Pancreas (tissue), 10 donors: ENCODE data around the gene HSPA4L. TPM values are rescaled to one million over a fixed set of nuclear protein-coding genes. Genes with fewer than 3 reads are reported as not detected.
A peak's percentile ranks its signal among the peaks of the same experiment; 100 is the strongest.

Experiments used
- ATAC-seq, 4 donors: fragments of 200-7000 bp; cut with Tn5 transposase; one replicate each; pipeline versions ENCODE4 v1.8.0 to v1.9.1; 2020; ENCODE audit warnings: mild to moderate bottlenecking in 4 of 4, moderate library complexity in 4 of 4
- DNase-seq, 6 donors: peaks; one replicate each; pipeline ENCODE4 v3.0.0-alpha.2; 2020
- FAIRE-seq: peaks from 2 replicates; lab custom pipeline; 2012; peaks lifted over from hg19 to GRCh38; lab: Jason Lieb, UNC
- H3K27ac ChIP-seq, 4 donors: fragments of 200-600 bp; sonication (generic); 1 replicate in 3 of 4; 2 replicates in 1 of 4; pipeline versions ENCODE4 v1.5.0 to v1.8.0; 2020
- H3K27me3 ChIP-seq, 4 donors: fragments of 200-600 bp; one replicate each; pipeline ENCODE4 v1.8.0; 2021
- H3K36me3 ChIP-seq, 3 donors: fragments of 200-600 bp; sonication (generic) in 1 of 3; one replicate each; pipeline versions ENCODE4 v1.5.0 to v1.8.0; 2020 to 2021
- H3K4me1 ChIP-seq, 3 donors: fragments of 200-600 bp; one replicate each; pipeline ENCODE4 v1.8.0; 2021
- H3K4me3 ChIP-seq, 4 donors: fragments of 200-600 bp; sonication (generic) in 2 of 4; one replicate each; pipeline versions ENCODE4 v1.5.0 to v1.8.0; 2020 to 2021
- H3K9me3 ChIP-seq, 4 donors: fragments of 200-600 bp; one replicate each; pipeline ENCODE4 v1.8.0; 2021
- WGBS, 2 donors: extraction: QIAGEN DNeasy Blood & Tissue Kit; methylation state at CpG; one replicate each; pipeline ENCODE4 v1.1.7; 2013; 5-methylcytosine and 5-hydroxymethylcytosine counted together
- intact Hi-C, 3 donors: fragments of 100-400 bp; cut with DNase I; formaldehyde crosslinking; loops; one replicate each; pipeline versions ENCODE4 v1.11.1 to v1.14.2; 2022
- polyA plus RNA-seq, 2 donors: library from polyadenylated mRNA; stranded (reverse); fragments of 200-250 nt; gene quantifications; one replicate each; pipeline ENCODE4 v1.2.3, GENCODE V29; 2013
- total RNA-seq, 6 donors: library from RNA; stranded (reverse); fragmentation: NEBNext Ultra II Directional in 4 of 6; extraction: Animal tissue kit (Norgen Biotek cat#: 25700) in 4 of 6; gene quantifications; one replicate each; pipeline versions ENCODE4 v1.2.1 to v1.2.4, GENCODE V29; 2021 to 2023
- TF ChIP-seq, protein P1 (sequence below), 4 donors: fragments of 200-600 bp; sonication (generic) in 3 of 4; IDR thresholded peaks; one replicate each; pipeline versions ENCODE4 v1.5.0 to v1.8.0; 2021; ENCODE audit warnings: antibody characterized with exemption in 4 of 4
- donor health status: healthy with polysubstance abuse.
- donor health status: DM: no; HTN: no; CAD: no; lungs with moderate emphysema.
- donor health status: DM: no; HTN: no; CAD: no.
- donor health status: control.
- donor health status: control.
- donor health status: Bipolar disorder and iron deficiency.
- donor health status: DM: yes; HTN: yes; CAD: no.
- donor health status: DM: no; HTN: no; CAD: no.
- donor health status: DM: no; HTN: no; CAD: no.
- donor health status: DM: yes; HTN: yes; CAD: no.

The HSPA4L gene
- total RNA-seq (1 to 10 TPM; 4.1 to 7.1 (median 6.3) TPM), polyA plus RNA-seq (1 to 10 TPM; 1.2 to 2.0 TPM)

GRCh38 chr4:127782275-127783025 lies at the start of gene HSPA4L:
Gene HSPA4L, plus strand, starts transcription at chr4:127782322. Its CDS starts 229 bp downstream, at chr4:127782551.
- no peaks in the 10 kb centered on the region for H3K27me3 ChIP-seq
- peak; percentile 38 to 96 (median 46) for ATAC-seq
- H3K4me1 ChIP-seq, result no peaks in the 10 kb centered on the region
- peak; percentile 22 to 95 (median 48) for DNase-seq
- H3K4me3 ChIP-seq, result peak within 1 kb of the TSS; percentile 49 to 69 (median 64)
- 0% methylated on average over 63 of the region's 63 CpGs for WGBS, 2 donors
- TF ChIP-seq, protein P1, sequence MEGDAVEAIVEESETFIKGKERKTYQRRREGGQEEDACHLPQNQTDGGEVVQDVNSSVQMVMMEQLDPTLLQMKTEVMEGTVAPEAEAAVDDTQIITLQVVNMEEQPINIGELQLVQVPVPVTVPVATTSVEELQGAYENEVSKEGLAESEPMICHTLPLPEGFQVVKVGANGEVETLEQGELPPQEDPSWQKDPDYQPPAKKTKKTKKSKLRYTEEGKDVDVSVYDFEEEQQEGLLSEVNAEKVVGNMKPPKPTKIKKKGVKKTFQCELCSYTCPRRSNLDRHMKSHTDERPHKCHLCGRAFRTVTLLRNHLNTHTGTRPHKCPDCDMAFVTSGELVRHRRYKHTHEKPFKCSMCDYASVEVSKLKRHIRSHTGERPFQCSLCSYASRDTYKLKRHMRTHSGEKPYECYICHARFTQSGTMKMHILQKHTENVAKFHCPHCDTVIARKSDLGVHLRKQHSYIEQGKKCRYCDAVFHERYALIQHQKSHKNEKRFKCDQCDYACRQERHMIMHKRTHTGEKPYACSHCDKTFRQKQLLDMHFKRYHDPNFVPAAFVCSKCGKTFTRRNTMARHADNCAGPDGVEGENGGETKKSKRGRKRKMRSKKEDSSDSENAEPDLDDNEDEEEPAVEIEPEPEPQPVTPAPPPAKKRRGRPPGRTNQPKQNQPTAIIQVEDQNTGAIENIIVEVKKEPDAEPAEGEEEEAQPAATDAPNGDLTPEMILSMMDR (IDR thresholded peaks at IDR 0.05), result peak in 1 of 4 donors; percentile 12
- no peaks in the 10 kb centered on the region for H3K9me3 ChIP-seq
- intact Hi-C loops, result no loop called here
- H3K36me3 ChIP-seq, result no peaks in the 10 kb centered on the region
- FAIRE-seq, result no peak
- H3K27ac ChIP-seq, result peak within 1 kb of the TSS; percentile 76 to 87 (median 84)

DNA sequence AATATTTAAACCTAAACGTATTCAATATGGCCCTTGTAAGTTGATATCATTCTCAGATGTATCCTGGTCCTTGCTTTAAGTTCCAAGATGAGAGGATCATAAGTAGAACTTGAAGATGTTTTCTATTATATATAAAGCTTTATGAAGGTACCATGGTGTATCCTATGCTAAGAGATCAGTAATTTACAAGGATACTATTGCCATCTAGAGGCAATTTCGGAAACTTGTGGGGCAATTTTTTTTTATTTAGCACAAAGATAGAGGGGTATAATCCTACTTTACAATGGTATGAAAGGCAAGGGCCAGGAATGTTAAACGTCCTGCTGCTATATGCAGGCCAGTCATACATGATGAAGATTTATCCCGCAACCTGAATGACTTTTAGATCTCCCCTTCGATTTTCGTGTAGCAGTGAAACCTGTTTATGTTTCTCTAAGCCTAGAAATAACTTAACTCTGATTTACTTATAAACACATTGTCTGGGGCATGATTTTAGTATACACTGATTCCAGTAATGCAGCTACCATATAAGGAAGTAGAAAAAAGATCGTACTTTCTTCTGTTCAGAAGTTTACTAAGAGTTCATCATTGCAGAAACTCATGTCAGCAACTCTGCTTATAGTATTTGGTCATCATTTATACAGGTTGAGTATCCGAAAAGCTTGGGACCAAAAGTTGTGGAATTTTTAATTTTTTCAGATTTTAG lies 49.3 kb upstream of the HSPA4L start:
- ATAC-seq (peak; percentile 50 to 79 (median 71)), FAIRE-seq (peak; percentile 87), DNase-seq (no peak)
- Histone ChIP-seq H3K36me3 (no peaks in the 10 kb centered on the region), H3K9me3 (no peaks in the 10 kb centered on the region), H3K4me3 (no peak overlapping the region), H3K27me3 (no peaks in the 10 kb centered on the region), H3K4me1 (no peaks in the 10 kb centered on the region), H3K27ac (no peak overlapping the region)
- 8 to 14% methylated on average over 8 of the region's 8 CpGs for WGBS, 2 donors
- intact Hi-C loops, result loop anchor here (5.0 to 10.0 kb wide), 3 partner anchors 125 to 130 kb away; no protein-coding TSS in a partner anchor
- TF ChIP-seq, protein P1 (IDR thresholded peaks at IDR 0.05), result peak in 3 of 4 donors; percentile 27 to 48 (median 39)

DNA sequence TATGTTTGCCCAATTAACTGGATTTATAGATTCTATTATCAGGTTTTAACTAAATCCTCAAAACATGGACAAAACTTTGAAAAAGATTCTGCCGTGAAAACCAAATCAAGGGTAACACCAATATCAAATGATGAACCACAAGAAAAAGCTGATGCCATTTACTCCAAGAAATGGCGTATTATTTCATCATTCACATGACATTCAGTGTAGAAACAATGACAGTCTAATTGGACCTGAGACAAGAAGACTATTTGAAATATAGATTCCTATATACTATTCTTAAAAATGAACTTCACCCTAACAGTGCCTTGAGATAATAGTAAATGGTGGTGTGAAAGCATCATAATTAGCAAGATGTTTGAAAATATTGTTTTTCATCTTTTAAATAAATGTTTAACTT lies 47.1 kb upstream of the HSPA4L start:
- TF ChIP-seq, protein P1 (IDR thresholded peaks at IDR 0.05), result no peak
- 61 to 74% methylated on average over 2 of the region's 2 CpGs for WGBS, 2 donors
- Histone ChIP-seq H3K4me1 (no peaks in the 10 kb centered on the region), H3K27me3 (no peaks in the 10 kb centered on the region), H3K27ac (no peak overlapping the region), H3K9me3 (no peaks in the 10 kb centered on the region), H3K4me3 (no peak overlapping the region), H3K36me3 (no peaks in the 10 kb centered on the region)
- ATAC-seq (no peak), FAIRE-seq (no peak), DNase-seq (no peak)
- intact Hi-C loops, result loop anchor here (5.0 to 10.0 kb wide), 3 partner anchors 128 to 133 kb away; no protein-coding TSS in a partner anchor

DNA sequence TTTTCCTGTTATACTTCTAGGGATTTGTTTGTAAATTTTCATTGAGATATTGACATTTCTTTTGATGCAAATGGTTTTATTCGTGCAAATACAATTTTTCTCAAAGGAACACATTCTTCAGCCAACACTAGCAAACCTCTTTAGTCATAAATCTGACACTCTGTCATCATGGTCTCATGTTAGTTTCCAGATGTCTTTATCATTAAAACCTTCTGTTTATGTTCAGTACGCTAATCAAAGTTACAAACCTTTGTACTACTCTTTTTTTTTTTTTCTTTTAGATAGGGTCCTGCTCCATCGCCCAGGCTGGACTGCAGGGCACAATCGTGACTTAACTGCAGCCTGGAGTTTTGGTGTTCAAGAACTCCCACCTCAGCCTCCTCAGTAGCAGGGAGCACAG lies 44.8 kb upstream of the HSPA4L start:
- DNase-seq (no peak), ATAC-seq (no peak), FAIRE-seq (no peak)
- Histone ChIP-seq H3K4me3 (no peak overlapping the region), H3K27ac (no peak overlapping the region), H3K4me1 (no peaks in the 10 kb centered on the region), H3K27me3 (no peaks in the 10 kb centered on the region), H3K36me3 (no peaks in the 10 kb centered on the region), H3K9me3 (no peaks in the 10 kb centered on the region)
- TF ChIP-seq, protein P1 (IDR thresholded peaks at IDR 0.05), result no peak
- WGBS, 2 donors, result 30 to 33% methylated on average over 4 of the region's 4 CpGs
- intact Hi-C loops, result loop anchor here in 1 of 3 donors (10.0 kb wide), 1 partner anchor 132 kb away; no protein-coding TSS in a partner anchor
